ENCODE data around the gene ROBO1.

- TF ChIP-seq CTCF (IDR thresholded peaks at IDR 0.05; ENCODE audit: extremely low read depth in 1 of 2, insufficient read depth in 1 of 2, low read depth in 1 of 2, low read length in 2 of 2) (no peak), POLR2A (IDR thresholded peaks at IDR 0.05; ENCODE audit: low read depth, low read length) (no peak)
- TF ChIP-seq, protein P1, sequence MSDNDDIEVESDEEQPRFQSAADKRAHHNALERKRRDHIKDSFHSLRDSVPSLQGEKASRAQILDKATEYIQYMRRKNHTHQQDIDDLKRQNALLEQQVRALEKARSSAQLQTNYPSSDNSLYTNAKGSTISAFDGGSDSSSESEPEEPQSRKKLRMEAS (IDR thresholded peaks at IDR 0.05; ENCODE audit: insufficient read depth, insufficient read length), result no peak
Observed at GRCh38 chr3:79012946-79013362, 754.8 kb downstream of the ROBO1 start.

Data from endothelial cell of umbilical vein (primary cell).